ENCODE measurements around the gene TSPO2.

The TSPO2 gene

DNA sequence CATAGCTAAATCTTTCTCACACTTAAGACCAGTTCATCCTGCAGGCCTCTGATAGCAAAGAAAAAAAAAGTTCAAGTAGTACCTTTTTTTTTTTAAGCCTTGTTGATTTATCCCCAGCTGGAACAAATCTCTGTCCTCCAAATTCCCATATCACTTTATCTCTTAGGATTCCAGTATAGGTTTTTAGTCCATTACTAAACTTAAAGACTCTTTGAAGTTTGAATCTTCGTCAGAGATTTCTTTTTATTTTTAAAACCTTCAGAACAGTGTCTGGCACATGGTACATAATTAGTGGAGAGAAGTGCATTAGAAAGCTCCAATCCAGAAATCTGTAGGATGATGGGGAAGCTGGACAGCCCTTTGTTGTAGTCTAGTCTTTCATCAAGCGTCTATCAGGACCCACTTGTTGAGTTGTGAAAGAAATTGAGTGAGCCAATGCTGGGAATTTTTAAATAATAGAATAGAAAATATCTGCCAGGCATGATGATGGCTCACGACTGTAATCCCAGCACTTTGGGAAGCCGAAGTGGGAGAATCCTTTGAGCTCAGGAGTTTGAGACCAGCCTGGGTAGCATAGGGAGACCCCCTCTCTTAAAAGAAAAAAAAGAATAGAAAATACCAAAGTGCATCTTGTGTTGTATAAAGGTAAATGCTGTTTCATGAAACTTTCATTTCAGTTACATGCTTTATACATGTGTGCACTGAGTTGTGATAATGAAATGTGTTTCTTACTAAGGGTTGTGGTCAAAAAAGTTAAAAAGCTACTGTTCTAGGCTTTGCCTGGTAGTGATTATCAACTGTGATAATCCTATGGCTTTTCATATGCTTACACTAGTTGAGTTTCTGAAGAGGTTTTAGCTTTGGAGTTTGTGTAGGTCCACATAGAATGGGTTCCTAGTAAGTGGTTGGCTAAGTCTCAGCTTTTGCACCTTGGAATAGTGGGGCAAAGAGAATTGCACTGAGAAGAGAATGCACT, 33.7 kb downstream of the TSPO2 start:
- DNase-seq (ENCODE audit: low read depth), result no peak

DNA sequence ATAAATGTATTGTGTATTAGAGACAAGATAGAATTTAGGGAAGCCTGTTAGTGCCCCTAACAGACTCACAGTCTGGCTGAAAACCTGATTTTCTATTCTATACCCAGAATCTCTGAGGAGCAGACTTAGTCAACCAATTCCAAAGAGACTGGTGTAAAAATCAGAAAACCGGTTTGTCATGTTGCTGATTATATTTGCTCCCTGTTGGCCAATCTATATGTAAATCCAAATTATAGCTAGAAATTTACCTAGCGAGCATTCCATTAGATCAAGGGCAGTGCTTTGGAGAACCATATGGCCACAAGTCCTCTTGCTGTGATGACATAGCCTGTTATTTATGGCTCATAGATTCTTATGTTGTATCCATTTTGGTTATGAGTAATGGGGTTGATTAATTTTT, 35.3 kb downstream of the TSPO2 start:
- DNase-seq (ENCODE audit: low read depth), result no peak

DNA sequence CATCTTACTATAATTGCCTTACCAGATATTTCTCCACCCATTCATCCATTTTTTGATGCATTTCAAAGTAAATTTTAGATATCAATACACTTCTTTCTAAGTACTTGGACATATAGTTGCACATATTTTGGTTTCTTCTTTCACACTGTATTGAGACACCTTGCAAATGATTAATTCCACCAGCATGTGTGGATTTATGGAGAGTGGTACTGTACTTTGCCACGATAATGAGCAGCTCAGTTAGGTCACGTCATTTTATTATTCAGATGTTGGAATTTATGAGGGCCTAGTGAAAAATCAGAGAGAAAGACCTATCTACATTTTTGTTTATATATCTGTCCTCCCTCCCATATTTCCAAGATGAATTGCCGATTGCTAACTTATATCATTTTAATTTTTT, 35.8 kb downstream of the TSPO2 start:
- no peak for DNase-seq (ENCODE audit: low read depth)

DNA sequence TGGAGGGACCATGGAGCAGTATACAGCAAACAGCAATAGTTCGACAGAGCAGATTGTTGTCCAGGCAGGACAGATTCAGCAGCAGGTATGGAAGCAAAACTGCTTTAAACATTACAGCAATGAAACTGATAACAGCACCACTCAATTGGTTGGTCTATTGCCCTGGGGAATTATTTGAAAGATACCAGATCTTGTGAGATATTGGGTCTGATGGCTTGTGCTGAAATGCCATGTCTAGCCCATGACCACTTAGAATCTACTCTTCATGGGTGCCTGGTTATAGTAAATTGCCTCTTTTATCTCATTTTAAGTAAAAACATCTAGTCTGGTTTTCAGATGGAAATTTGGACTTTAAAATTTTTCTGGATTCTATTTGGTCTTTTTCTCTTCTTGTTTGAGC, 36.8 kb downstream of the TSPO2 start:
- DNase-seq (ENCODE audit: low read depth), result no peak

DNA sequence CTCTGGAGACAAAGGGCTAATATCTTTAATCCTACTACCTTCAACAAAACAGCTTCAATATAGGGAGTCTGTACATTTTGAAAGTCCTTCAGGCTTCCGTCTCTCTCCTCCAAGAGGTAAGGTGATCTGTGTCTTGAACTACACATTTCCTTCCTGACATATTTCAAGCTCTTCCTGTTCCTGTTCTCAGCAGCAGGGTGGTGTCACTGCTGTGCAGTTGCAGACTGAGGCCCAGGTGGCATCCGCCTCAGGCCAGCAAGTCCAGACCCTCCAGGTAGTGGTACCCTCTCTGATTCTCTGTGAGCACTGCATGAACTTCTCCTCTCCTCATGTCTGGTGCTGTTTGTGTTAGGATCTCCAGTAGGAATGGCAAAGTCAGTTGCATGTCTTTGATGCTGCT, 38.4 kb downstream of the TSPO2 start:
- no peak for DNase-seq (ENCODE audit: low read depth)

DNA sequence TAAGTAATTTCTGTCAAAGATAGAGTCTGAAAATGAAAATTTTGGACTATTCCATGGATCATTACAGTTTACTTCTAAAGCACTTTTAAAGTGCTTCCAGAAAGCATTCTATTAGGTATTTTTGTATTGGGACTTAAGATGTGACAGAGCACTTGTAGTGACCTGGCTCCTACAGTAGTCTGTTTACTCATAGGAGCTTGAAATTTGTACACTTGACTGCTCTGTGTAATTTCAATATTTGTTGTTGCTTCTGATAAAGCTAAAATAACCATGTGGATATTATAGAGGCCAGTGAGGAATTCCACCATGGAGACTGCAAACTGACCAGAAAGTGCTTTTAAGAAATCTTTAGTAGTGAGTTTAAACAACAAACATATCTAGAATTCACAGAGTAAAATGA, 40.8 kb downstream of the TSPO2 start:
- no peak for DNase-seq (ENCODE audit: low read depth)

DNA sequence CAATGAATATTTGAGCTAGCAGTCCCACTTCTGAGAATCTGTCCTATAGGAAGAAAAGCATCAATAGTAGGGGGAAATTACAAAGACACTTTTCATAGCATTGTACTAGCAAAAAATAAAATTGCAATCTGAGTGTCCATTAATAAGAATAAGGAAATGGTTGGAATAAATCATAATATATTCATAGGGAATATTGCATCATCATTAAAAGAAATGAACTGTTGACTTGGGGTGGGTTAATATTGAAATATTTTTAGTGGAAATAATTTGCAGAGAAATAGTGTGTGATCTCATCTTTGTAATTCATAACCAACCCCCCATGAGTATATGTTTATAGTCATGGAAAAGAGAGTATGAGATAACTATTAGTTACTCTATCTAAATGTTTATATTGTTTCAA, 42.9 kb downstream of the TSPO2 start:
- DNase-seq (ENCODE audit: low read depth), result no peak

DNA sequence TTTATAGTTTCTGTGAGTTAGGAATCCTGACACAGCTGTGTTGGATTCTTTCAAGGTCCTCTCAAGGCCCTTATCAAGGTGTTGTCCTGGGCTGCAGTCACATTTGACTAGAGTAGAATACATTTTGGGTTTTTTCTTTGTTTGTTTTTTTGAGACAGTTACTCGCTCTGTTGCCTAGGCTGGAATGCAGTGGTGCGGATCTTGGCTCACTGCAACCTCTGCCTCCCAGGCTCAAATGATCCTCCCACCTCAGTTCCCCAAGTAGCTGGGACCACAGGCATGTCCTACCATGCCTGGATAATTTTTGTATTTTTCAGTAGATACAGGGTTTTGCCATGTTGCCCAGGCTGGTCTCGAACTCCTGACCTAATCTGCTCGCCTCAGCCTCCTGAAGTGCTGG, 46.2 kb downstream of the TSPO2 start:
- no peak for DNase-seq (ENCODE audit: low read depth)

DNA sequence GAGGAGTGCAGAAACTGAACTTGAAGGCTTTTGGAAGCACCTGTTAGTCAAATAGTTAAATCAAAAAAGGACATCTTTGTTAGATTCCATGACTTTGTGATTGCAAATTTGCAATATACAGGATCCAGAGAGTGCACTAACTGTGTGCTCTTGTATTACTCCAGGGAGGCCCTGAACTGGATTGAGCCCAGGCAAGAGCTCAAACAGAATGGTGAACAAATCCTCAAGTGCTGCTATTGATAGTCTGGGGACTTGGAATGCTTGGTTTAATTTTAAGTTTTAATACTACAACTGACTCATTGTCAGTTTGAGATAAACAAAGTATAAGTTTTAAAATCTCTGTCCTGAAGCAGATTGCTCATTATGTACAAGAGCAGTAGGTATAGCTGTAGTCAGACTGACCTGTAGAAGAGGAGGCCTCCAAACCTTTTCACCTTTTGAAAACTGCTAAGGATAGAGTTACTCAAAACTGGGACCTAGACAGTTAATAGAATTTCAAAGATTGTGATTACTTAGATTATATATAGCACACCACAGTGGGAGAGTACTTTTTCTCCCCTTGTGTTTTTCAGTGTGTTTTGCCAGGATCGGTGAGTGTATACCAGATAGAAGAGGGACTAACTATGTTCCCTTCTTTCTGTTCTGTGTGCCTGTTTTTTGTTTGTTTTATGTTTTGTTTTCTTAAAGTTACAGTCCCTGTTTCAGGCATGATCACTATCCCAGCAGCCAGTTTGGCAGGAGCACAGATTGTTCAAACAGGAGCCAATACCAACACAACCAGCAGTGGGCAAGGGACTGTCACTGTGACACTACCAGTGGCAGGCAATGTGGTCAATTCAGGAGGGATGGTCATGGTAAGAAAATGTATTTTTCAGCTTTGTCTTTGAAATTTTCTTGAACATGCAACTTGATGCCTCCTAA, 48.8 kb downstream of the TSPO2 start:
- DNase-seq (ENCODE audit: low read depth), result no peak

DNA sequence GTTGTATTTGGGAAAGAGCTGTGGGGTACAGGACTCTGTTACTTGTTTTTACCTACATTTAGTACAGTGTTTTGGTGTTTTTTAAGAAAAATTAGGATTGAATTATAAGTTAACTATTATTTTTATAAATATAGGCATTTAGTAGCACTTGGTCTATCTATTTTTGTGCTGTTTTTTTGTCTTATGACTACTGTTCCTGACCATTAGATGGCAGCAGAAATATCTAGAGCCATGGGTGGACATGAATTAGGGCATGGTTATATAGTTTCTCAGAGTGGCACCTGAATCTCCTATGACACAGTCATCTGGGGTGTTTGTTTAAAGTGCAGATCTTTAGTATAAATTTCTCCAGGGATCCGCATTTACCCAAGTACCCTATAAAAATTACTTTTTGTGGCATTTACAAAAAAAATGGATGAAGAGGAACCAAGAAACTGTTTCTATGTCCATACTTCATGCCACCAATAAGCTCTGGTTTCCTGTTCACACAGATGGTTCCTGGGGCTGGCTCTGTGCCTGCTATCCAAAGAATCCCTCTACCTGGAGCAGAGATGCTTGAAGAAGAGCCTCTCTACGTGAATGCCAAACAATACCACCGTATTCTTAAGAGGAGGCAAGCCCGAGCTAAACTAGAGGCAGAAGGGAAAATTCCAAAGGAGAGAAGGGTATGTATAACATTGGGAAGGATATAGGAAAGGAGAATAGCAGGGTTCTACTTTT, 50.3 kb downstream of the TSPO2 start:
- no peak for DNase-seq (ENCODE audit: low read depth)

DNA sequence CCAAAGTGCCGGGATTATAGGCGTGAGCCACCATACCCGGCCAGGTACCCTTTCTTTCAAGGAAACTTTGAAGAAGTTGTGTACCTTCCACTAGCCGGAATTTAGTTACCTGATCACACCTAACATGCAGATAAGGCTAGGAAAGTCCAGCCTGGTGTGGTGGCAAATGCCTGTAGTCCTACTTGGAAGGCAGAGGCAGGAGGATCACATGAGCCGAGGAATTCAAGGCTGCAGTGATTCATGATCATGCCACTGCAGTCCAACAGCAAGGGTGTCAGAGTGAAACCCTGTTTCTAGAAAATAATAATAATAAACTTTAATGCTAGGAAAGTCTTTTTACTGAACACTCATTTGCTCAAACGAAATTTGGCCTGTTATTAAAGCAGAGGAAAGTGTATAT, 51.5 kb downstream of the TSPO2 start:
- DNase-seq (ENCODE audit: low read depth), result no peak
